GM12872 (cell line): Measurements from ENCODE around the gene PARVB.

Experiments used
- TF ChIP-seq, protein P1 (sequence below): IDR thresholded peaks from 3 replicates; pipeline ENCODE4 v1.5.1; 2011; ENCODE audit warnings: low read depth, mild to moderate bottlenecking, low read length, moderate library complexity; ENCODE audit not compliant: insufficient read depth

PARVB gene

DNA sequence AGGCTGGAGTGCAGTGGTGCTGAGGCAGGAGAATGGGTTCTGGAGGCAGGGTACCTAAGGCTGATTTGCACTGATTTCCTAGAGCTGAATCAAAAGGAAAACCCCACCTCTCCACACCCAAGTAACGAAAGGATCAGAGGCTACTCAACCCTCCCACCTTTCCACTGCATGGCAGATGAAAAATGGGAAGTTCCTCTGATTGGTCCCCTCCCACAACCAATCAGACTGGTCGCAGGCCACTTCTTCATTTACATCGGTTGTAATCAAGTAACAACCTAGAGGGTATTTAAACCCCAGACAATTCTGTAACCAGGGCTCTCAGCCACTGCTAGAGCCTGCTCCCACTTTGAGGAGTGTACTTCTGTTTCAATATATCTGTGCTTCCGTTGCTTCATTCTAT lies 18.6 kb upstream of the PARVB start:
- TF ChIP-seq, protein P1, sequence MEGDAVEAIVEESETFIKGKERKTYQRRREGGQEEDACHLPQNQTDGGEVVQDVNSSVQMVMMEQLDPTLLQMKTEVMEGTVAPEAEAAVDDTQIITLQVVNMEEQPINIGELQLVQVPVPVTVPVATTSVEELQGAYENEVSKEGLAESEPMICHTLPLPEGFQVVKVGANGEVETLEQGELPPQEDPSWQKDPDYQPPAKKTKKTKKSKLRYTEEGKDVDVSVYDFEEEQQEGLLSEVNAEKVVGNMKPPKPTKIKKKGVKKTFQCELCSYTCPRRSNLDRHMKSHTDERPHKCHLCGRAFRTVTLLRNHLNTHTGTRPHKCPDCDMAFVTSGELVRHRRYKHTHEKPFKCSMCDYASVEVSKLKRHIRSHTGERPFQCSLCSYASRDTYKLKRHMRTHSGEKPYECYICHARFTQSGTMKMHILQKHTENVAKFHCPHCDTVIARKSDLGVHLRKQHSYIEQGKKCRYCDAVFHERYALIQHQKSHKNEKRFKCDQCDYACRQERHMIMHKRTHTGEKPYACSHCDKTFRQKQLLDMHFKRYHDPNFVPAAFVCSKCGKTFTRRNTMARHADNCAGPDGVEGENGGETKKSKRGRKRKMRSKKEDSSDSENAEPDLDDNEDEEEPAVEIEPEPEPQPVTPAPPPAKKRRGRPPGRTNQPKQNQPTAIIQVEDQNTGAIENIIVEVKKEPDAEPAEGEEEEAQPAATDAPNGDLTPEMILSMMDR, result no peak

DNA sequence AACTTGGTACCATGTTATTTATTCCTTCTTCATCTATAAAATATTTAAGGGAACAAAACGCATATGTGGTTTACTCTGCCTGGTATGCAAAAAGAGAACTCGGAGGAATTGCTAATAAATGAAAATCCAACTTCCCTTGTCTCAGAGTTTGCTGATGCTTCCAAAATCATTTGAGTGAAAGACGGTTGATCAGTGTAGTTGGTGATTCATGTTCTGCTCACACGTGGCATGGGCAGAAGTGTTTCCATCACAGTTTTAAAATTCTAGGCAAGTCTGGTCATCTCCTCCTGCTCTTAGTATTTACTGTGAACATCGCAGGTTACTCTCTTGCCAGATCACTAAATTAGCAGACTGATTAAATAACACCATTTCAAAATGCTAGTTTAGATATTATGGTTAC lies 11.9 kb upstream of the PARVB start:
- TF ChIP-seq, protein P1, result no peak

DNA sequence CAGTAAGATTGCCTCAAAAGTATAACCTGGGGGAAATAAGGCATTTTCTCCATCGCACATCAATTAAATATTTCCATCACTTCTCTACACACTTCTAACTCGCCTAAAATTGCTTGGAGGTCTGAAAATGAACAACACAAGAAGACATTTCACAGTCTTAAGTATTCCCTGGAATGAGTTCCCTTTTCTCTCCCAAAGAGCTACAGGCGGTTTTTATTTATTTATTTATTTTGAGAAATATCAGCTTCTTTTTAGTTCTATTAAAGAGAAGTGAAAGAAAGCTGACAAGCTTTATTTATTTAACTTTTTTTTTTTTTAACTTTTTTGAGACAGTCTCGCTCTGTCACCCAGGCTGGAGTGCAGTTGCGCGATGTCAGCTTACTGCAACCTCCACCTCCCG lies 11.5 kb upstream of the PARVB start:
- TF ChIP-seq, protein P1, result no peak

DNA sequence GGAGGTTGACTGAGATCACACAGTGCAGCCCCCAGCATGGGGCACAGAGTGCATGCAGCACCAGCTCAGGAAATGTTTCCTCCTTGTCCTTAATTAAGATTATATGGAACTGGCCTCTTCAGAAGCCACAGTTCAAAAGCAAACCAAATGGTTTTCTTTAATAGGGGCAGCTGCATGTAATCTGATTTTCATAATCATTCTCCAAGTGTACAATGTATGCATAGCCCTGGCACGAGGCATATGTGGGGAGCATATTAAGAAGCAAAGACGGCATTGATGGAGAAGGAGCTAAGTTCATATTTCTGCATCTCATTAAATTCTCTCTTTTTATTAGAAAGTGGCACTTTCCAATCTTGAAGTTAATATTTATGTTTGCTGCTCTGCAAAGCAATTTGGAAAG lies 9.9 kb upstream of the PARVB start:
- TF ChIP-seq, protein P1, result no peak

DNA sequence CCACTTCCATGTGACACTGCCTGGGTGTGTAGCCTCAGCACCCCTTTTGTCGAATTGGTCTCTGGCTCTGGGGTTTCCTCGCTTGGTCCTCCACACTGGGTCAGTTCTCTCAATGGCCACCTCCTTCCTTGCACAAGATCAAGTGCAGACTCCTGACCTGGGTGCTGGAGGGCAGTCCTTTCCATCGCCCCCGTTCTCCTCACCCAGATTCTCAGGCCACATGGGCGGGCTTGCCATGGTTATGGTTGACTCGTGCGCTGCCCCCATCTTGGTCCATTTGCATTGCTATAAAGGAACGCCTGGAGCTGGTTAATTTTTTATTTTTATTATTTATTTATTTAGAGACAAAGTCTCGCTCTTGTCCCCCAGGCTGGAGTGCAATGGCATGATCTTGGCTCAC lies 5.5 kb upstream of the PARVB start:
- TF ChIP-seq, protein P1, result no peak

DNA sequence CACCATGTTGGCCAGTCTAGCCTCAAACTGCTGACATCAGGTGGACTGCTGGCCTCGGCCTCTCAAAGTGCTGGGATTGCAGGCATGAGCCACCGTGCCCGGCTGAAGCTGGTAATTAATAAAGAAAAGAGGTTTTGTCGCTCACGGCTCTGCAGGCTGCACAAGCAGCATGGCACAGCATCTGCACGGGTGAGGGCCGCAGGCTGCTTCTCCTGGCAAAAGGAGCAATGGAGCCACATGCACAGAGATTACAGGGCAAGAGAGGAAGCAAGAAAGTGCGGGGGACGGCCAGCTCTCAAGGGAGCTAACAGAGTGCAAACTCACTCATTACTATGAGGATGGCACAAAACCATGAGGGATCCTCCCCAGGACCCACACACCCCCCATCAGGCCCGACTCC lies 4.7 kb upstream of the PARVB start:
- TF ChIP-seq, protein P1, result no peak

DNA sequence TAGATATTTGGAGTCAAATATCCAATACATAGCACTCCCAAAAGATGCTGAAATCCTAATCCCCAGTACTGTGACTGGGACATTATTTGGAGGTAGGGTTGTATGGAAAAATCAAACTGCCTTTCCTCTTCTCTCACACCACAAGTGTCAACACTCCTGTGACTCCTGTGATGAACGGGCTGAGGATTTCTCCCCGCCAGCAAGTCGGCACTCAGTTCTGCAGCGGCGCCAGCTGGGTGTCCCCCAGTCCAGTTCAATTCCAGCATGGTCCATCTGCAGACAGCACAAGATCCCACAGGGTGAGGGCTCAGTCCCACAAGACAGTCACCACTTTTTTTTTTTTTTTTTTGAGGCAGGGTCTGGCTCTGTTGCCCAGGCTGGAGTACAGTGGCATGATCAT lies 4.3 kb upstream of the PARVB start:
- TF ChIP-seq, protein P1, result no peak

DNA sequence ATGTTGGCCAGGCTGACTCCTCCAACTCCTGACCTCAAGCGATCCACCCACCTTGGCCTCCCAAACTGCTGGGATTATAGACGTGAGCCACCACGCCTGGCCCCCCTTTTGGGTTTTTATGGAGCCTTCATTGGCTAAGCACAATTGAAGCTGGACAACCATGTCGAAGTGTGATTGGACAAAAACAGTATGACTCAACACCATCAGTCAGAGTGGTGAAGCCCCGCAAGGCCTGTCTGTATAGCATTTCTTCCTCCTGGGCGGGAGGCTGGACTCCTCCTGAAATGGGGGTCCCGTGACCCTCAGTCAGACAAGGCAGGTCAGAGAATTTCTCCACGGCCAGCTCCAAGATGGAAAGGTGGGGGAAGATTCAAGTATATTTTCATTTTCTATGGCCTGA lies 3.1 kb upstream of the PARVB start:
- TF ChIP-seq, protein P1, result no peak
